ENCODE data around the gene PKDCC.
"Not testable (repeated sequence)": the region's sequence is repeated elsewhere in the genome, so short reads cannot be mapped to it uniquely, and the experiment has no call there.

Gene PKDCC

DNA sequence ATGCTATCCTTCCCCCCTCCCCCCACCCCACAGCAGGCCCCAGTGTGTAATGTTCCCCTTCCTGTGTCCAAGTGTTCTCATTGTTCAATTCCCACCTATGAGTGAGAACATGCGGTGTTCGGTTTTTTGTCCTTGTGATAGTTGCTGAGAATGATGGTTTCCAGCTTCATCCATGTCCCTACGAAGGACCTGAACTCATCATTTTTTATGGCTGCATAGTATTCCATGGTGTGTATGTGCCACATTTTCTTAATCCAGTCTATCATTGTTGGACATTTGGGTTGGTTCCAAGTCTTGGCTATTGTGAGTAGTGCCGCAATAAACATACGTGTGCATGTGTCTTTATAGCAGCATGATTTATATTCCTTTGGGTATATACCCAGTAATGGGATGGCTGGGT lies 17.9 kb downstream of the PKDCC start:
- DNase-seq (ENCODE audit: low read depth) = not testable (repeated sequence)

DNA sequence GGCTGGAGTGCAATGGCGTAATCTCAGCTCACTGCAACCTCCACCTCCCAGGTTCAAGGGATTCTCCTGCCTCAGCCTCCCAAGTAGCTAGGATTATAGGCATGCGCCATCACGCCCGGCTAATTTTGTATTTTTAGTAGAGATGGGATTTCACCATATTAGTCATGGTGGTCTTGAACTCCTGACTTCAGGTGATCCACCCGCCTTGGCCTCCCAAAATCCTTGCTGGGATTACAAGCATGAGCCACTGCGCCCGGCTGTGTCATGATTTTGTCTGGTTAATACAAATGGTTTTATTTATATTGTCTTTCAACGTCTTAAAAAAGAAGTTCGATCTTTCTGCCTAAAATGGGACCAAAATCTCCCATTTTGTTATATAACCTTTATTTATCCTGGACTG lies 19.2 kb downstream of the PKDCC start:
- DNase-seq (ENCODE audit: low read depth) = not testable (repeated sequence)

DNA sequence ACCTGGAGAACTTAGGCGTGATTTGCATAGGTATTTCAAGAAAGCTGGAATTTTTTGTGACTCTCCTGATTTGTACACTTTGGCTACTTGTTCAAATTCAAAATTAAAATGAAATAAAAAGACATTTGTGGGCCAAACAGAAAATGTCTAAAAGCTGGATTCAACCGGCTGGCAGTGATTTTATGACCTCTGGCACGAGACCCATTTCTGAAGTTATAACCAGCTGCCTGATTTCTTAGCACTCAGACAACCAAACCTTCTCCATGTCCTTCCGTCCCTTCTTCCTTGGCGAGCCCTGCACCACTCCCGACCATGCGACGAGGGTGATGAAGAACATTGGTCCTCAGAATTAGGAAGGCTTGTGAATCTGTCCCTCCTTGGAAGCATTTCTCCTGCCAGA lies 19.7 kb downstream of the PKDCC start:
- no peak for DNase-seq (ENCODE audit: low read depth)

DNA sequence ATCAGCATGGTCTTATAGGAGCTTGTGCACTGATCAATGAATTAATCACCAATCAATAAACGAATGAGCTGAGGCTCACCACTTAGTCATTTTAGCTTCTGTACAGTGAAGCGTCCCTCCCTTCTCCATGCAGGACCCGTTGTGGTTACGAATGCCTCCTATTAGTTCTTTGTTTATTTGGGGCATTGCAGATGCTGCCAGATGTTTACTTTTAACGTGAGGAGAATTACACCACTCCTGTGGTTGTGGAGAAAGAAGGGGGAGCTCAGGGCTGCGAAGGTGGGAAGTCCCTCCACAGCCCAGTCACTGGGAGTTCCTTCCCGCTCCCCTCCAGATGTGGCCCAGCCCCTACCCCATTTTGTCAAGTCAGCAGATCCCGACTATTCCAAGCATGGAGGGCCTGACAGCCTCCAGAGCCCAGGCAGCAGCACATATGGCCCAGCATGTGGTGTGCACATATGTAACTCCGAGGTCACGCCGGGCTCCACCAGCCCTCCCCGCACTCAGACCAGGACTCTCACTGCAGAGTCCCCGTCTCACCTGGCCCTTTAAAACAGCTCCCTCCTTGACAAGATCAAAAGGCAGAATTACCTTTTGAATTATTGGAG lies 20.9 kb downstream of the PKDCC start:
- no peak for DNase-seq (ENCODE audit: low read depth)

DNA sequence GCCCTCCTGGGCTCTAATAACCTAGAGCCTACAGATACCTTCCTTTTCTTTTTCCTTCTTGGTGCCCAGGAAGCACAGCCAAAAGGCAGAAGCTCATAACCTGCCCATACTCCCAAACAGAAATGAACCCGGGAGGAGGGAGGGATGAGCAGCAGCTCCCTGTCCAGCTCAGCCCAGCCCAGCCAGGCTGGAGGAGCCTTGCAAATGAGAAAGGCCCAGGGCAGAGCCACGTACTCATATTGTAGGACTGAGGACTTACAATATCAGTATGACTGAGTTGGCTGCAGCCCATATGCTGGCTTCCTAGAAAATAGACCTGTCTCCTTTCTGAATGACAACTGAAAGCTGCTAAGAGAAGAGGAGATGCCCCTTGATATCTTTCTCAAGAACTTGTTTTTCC lies 21.7 kb downstream of the PKDCC start:
- no peak for DNase-seq (ENCODE audit: low read depth)

DNA sequence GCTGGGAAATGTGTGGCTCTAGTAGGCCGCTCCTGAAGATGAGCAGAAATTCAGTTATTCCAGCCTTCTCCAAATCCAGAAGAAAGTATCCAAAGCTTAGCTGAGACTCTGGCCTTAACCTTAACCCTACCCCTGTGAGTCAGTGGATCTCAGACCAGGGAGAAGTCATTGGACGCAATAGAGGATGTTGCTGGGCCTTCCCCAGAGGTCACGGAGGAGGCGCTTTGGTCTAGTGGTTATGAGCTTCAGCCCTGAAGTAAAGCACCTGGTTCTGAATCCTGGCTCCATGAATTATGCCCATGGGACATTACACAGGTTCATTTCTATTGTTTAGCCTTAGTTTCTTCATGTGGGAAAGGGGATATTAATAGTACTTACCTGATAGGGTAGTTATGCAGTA lies 24.0 kb downstream of the PKDCC start:
- no peak for DNase-seq (ENCODE audit: low read depth)

DNA sequence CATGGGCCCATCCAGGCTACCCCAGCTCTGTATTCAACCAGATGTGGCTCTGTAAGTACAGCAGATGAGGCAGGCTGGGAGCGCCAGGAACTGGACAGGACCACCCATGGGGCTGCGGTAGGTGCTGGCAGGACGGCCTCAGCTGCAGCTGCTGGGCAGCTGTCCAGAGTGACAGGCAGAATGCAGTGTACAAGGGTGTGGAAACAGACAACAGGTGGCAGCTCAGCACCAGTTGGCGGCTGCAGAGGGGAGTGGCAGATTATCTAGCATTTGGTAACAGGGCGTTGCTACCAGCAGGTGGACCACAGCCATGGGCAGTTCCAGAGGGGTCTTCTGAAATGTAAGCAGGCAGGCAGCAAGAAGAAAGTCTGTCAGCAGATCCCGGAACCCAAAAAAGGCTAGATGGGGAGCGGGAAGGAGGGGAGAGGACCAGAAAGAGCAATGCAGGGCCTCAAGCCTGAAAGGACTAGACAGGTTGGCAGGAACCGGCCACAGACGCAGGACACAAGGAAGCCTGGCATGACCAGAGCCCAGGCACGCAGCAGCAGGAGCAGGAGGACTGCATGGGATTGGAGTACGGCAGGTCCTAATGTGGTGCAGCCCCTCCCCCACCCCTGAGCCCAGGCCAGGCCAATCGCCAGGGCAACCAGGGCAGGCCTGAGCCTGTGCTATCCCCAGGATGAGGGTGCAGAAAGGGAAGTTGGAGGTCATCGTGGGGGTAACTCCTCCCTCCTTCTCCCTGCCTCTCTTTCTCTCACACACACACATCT lies 24.7 kb downstream of the PKDCC start:
- DNase-seq (ENCODE audit: low read depth) = no peak

DNA sequence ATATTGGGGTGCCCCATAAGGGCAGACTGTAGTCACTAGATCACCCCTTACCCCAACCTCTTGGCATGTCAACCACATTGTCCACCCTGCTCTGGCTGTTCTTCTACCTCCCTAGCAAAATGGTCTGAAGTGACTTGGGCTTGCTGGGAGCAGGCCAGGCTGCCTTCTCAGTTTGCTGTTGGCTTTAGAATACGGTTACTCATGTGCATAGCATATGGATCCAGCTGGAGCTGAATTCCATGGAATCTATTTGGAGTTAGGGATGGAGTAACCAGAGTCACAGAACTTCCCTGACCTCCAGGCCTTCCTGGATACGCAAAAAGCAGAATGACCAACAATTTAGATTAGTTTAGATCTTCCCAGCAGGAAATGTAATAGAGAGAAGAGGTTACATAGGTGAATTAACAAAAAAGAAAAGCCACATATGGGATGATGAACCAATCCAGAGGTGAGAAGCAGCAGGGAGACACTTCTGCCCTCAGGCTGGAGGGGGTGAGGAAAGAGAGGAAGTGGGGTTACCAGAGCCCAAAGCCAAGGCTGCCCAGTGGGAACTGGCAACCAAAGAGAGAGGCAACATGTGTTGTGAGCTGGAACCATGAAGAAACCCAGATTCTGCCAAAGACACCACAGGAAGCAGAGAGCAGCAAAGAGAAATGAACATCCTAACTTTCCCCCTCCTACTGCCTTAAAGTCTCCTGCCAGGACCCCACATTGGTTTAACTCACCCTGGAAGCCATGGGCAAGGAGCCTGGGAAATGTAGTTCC lies 26.1 kb downstream of the PKDCC start:
- no peak for DNase-seq (ENCODE audit: low read depth)

DNA sequence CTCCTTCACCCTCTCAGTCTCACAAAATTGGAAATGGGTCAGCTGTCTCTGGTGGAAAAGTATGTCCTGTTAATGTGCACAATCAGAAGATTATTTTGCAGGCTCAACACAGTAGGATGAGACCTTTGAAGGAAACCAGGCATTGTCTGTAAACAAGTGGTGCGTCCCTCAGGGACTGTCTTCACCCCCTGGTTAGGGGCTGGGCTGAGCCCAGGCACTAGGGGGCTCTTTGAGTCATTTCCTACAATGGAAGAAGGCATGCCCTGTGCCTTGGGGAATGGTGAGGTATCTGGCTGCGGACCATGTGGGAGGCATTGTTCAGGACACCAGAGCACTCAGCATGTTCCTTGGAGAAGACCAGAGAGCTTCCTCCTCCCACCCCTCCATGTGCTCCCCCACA lies 26.8 kb downstream of the PKDCC start:
- DNase-seq (ENCODE audit: low read depth) = no peak

DNA sequence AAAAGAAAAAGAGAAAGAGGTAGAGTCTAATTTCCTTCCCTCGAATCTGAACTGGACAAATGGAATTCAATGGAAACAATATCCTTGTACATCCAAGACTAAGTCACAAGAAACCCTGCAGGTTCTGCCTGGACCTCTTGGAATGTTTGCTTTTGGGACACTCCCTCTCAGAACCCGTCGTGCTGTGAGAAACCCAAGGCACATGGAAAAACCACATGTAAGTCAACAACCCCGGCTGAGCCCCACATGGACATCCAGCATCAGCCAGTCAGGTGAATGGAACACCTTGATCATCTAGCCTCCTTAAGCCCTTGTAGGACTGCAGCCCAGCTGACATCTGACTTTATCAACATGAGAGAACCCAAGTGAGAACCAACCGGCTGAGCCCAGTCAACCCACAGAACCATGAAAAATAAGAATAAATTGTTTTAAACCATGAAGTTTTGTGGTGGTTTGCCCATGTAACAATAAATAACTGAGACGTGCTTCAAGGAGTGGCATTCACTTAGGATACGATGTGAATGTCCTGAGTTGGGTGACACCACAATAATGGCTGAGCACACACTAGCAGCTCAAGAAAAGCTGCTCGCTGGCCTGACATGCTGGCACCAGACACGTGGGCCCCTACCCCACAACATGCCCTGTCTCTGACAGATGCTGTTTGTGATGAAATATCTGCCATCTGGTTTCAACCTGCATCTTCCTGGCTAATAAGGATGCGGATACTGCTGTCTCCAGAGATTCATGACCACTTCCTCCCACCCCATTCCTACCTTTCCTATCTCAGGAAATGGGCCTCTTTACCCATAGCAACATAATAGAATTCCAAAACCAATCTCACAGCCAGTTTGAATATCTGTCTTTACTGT lies 28.8 kb downstream of the PKDCC start:
- no peak for DNase-seq (ENCODE audit: low read depth)

DNA sequence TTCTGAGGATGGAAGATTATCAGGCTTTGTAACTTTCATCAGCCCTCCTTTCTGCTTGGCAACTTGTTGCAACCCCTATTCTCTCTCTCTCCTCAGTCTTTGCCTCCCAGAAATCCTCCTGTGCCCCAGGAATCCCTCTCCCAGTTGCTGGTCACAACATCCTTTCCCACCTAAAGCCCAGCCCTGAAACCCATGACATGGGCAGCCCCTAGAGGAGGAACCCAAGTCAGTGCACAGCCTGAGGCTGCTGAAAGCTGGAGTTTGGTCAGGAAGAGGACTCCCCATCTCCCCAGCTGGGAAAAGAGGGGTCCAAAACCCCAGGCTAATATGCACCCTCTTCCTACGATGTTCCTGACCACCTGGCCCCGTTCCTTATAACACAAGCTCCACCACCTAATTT lies 29.5 kb downstream of the PKDCC start:
- no peak for DNase-seq (ENCODE audit: low read depth)

DNA sequence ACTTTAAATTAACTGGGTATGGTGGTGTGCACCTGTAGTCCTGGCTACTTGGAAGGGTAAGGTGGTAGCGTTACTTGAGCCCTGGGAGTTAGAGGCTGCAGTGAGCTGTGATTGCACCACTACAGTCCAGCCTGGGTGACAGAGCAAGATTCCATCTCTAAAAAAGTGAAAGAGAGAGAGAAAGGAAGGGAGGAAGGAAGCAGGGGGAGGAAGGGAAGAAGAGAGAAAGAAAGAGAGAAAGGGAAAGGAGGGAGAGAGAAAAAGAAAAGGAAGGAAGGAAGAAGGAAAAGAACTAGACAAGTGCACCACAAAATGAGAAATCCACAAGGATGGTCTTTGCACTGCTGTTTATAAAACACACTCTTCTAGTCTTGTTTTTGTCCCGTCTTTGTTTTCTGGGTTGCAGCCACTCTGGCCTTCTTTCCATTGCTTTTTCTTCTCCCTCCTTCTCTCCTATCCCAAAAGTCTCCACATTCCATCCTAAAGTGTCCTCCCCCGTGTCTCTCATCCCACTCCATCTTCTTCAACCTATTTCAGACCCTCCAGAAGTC lies 32.0 kb downstream of the PKDCC start:
- no peak for DNase-seq (ENCODE audit: low read depth)

DNA sequence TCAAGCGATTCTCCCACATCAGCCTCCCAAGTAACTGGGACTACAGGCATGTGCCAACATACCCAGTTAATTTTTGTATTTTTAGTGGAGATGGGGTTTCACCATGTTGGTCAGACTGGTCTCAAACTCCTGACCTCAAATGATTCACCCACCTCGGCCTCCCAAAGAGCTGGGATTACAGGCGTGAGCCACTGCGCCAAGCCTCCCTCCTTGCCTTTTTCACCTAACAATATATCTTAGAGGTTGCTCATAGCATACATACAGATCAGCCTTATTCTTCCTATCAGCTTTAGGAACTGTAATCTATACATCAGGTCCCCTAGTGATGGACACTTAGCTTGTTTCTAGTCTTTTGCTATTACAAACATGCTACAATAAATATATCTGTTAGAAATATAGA lies 33.3 kb downstream of the PKDCC start:
- not testable (repeated sequence) for DNase-seq (ENCODE audit: low read depth)

DNA sequence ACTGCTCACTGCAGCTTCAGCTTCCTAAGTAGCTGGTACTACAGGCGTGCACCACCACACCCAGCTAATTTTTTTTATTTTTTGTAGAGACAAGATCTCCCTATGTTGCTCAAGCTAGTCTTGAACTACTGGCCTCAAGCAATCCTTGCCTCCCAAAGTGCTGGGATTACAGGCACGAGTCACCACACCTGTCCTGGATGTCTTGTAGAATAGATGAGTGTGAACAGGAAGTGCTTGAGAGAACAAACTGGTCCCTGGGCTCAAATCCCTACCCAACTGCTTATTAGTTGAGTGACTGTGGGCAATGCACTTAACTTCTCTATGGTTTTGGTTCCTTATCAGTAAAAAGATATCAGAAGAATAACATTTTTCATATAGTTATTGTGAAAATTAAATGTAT lies 34.2 kb downstream of the PKDCC start:
- no peak for DNase-seq (ENCODE audit: low read depth)

DNA sequence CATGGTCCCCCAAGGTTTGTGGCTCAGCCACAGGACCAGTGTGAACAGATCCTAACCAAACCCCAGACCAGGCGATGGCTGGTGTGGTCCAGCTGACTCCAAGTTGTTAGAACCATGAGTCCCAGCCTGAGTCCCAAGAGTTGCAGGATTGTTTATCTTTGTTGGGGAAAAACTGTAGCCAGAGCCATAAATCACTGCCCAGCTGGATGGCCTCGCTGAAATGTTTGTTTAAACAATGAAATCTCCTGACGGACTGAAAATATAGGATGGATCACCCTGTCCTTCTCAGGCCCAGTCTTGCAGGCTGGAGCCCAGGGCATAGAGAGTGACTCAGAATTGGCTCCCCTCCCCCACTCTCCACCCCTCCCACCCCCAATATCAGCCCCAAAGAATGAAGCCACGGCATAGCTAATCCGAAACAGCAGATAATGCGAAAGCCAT lies 36.4 kb downstream of the PKDCC start:
- DNase-seq (ENCODE audit: low read depth) = no peak

DNA sequence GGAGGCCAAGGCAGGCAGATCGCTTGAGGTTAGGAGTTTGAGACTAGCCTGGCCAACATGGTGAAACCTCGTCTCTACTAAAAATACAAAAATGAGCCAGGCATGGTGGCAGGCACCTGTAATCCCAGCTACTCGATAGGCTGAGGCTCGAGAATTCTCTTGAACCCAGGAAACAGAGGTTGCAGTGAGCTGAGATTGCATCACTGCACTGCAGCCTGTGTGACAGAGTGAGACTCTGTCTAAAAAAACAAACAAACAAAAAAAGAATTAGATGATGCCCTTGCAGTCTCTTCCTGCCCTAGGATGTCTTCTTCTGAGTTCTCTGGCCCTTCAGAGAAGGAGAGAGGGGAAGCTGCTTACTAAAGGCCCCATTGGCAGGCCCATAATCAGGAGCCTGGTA lies 37.2 kb downstream of the PKDCC start:
- not testable (repeated sequence) for DNase-seq (ENCODE audit: low read depth)

DNA sequence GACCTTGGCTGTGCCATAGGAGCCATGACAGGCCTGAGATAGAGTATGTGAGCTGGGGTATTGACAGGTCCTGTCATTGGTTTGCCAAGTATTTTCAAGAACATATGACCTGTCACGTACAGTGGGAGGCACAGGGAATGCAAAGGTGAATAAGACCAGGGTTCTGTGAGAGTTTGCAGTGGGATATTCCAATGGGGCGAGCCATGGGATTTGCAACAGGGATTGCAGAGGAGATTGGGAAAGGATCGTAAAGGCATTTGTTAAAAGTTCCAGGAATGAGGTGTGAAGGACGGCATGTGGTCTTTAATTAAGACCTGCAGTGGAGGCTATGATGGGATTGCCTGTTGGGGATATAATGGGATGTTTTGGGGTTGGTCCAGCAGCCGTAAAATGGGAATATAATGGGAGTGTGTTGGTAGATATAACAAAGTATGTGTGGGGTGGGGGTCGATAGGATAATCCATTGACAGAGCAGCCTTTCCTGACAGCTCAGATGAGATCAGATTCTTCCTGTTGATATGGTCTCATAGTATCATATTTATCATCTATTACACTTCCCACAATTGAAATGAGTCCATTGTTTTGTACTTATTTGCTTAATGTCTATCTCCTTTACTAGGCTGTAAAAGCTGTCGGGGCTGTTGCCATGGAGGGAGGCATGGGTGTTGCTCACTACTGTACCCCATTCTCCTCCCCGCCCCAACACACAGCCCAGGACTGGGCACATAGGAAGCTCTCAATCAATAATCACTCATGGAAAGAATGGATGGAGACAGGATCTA lies 38.1 kb downstream of the PKDCC start:
- no peak for DNase-seq (ENCODE audit: low read depth)

DNA sequence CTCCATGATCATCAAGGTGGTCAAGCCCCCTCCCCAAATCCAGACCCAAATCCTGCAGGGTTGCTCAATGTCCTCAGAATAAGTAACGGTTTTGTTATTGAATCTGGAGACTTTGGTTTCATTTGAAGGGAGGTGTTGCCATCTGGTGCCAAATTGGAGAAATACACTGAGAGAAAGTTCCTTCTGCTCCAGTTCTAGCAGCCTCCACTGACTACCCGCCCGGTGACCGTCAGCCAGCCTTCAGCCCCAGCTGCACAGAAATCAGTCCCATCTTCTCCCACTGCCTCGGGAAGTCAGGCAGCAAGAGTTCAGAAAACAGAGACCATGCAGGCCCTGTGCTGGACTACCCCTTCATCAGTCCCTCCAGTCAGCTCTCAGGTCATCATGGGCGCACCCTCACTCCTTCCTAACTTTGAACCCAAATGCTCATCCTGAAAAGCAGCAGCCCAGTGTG lies 38.7 kb downstream of the PKDCC start:
- no peak for DNase-seq (ENCODE audit: low read depth)

DNA sequence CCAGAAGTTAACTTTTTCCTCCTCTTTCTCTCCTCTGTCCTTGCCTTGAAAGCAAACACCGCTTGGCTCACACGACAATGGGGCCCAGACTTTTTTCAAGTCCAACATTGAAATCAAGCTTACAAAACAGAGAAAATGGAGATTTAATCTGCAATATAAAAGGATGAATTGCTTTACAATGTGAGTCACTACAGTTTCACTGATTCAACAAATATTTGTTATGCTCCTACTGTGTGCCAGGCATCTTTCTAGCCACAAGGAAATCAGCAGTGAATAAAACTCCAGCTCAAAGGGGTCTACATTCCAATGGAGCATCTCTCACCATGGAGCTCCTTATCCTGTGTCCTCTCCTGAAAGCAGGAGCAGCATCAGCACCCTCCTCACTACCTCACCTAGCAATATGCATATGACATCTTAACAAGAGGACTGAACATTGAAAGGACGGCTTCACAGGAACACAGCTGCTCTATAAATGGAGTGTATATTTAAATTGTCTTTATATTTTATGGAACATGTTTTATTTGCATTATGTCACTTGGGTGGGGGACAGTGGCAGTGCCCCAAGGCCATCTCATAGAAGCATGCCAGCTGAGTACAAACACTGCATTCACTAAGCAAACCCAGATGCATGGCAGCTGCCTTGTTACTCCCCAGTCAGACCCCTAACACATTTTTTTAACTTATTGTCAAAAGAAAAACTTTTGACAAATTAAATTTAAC lies 39.5 kb downstream of the PKDCC start:
- no peak for DNase-seq (ENCODE audit: low read depth)

DNA sequence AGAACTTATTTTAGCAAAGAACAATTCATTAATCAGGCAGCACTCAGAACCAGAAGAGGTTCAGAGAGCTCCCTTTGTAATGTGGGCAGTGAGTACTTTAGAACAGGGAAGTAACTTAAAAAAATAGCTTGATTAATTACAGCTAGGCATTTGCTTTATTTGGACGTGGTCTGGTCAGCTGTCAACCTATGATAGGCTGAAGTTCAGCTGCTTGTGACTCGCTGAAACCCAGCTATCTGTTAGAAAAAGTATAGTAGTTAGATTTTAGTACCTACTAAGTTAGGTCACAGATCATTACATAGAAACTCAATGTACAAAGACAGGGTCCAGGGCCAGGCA lies 40.0 kb downstream of the PKDCC start:
- no peak for DNase-seq (ENCODE audit: low read depth)
